HL-60 (cell line): ENCODE measurements around the gene DPH5.

Source experiments
- DNase-seq, 2 experiments: peaks; one replicate each; pipeline ENCODE4 v3.0.0-alpha.2; 2010 to 2020; ENCODE audit warnings: low read depth in 1 of 2, low spot score in 1 of 2
- H3K27ac ChIP-seq: fragments of 250-450 bp; sonication (Bioruptor Pico); replicated peaks from 2 replicates; pipeline ENCODE4 v1.5.1; 2020; ENCODE audit warnings: mild to moderate bottlenecking, moderate library complexity
- H3K27me3 ChIP-seq: fragments of 250-450 bp; sonication (Bioruptor Pico); 2 replicates; pipeline ENCODE4 v1.5.1; 2021; ENCODE audit warnings: mild to moderate bottlenecking, moderate library complexity; ENCODE audit not compliant: insufficient read depth, poor library complexity, severe bottlenecking
- H3K4me3 ChIP-seq: replicated peaks from 2 replicates; pipeline ENCODE4 v1.5.1; 2011; ENCODE audit warnings: mild to moderate bottlenecking, control low read depth, low read length; ENCODE audit not compliant: insufficient read depth
- GABPA ChIP-seq: IDR thresholded peaks from 2 replicates; pipeline ENCODE4 v1.6.1; 2012; ENCODE audit warnings: low read depth
- POLR2AphosphoS5 ChIP-seq: IDR thresholded peaks from 2 replicates; pipeline ENCODE4 v1.6.1; 2012; ENCODE audit warnings: low read depth
- SPI1 ChIP-seq: IDR thresholded peaks from 2 replicates; pipeline ENCODE4 v1.6.1; 2012; ENCODE audit warnings: low read depth, mild to moderate bottlenecking, borderline replicate concordance
- TF ChIP-seq, protein P1 (sequence below): IDR thresholded peaks from one replicate; pipeline ENCODE4 v1.5.1; 2011; ENCODE audit warnings: low read length, control low read depth, inconsistent platforms; ENCODE audit not compliant: insufficient read depth
- TF ChIP-seq, protein P2 (sequence below): IDR thresholded peaks from 2 replicates; pipeline ENCODE4 v1.6.1; 2012; ENCODE audit warnings: low read depth; ENCODE audit not compliant: insufficient replicate concordance

DPH5 gene

DNA sequence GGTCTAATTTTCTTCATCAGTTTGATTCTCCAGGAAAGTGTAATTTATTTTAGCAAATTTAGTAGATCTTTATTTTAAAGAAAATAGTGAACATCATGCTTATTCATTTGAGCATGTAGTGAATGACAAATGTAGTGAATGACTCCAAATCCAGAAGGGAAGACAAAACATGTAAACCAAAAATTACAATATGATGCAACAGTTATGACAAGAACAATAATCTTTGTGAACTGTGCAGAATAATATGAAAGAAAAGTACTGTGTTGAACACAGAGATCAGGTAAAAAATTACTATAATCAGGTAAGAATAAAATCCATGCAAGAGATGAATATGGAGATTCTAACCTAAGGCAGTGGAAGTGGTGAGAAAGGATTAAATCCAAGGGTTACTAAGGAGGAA, 30.0 kb upstream of the DPH5 start:
- no peak for TF ChIP-seq GABPA
- no peak for TF ChIP-seq POLR2AphosphoS5
- TF ChIP-seq SPI1: no peak
- TF ChIP-seq, protein P1, sequence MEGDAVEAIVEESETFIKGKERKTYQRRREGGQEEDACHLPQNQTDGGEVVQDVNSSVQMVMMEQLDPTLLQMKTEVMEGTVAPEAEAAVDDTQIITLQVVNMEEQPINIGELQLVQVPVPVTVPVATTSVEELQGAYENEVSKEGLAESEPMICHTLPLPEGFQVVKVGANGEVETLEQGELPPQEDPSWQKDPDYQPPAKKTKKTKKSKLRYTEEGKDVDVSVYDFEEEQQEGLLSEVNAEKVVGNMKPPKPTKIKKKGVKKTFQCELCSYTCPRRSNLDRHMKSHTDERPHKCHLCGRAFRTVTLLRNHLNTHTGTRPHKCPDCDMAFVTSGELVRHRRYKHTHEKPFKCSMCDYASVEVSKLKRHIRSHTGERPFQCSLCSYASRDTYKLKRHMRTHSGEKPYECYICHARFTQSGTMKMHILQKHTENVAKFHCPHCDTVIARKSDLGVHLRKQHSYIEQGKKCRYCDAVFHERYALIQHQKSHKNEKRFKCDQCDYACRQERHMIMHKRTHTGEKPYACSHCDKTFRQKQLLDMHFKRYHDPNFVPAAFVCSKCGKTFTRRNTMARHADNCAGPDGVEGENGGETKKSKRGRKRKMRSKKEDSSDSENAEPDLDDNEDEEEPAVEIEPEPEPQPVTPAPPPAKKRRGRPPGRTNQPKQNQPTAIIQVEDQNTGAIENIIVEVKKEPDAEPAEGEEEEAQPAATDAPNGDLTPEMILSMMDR: no peak
- TF ChIP-seq, protein P2, sequence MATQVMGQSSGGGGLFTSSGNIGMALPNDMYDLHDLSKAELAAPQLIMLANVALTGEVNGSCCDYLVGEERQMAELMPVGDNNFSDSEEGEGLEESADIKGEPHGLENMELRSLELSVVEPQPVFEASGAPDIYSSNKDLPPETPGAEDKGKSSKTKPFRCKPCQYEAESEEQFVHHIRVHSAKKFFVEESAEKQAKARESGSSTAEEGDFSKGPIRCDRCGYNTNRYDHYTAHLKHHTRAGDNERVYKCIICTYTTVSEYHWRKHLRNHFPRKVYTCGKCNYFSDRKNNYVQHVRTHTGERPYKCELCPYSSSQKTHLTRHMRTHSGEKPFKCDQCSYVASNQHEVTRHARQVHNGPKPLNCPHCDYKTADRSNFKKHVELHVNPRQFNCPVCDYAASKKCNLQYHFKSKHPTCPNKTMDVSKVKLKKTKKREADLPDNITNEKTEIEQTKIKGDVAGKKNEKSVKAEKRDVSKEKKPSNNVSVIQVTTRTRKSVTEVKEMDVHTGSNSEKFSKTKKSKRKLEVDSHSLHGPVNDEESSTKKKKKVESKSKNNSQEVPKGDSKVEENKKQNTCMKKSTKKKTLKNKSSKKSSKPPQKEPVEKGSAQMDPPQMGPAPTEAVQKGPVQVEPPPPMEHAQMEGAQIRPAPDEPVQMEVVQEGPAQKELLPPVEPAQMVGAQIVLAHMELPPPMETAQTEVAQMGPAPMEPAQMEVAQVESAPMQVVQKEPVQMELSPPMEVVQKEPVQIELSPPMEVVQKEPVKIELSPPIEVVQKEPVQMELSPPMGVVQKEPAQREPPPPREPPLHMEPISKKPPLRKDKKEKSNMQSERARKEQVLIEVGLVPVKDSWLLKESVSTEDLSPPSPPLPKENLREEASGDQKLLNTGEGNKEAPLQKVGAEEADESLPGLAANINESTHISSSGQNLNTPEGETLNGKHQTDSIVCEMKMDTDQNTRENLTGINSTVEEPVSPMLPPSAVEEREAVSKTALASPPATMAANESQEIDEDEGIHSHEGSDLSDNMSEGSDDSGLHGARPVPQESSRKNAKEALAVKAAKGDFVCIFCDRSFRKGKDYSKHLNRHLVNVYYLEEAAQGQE: no peak
- no peak for DNase-seq
- no peaks in the 10 kb centered on the region for H3K27me3 ChIP-seq

DNA sequence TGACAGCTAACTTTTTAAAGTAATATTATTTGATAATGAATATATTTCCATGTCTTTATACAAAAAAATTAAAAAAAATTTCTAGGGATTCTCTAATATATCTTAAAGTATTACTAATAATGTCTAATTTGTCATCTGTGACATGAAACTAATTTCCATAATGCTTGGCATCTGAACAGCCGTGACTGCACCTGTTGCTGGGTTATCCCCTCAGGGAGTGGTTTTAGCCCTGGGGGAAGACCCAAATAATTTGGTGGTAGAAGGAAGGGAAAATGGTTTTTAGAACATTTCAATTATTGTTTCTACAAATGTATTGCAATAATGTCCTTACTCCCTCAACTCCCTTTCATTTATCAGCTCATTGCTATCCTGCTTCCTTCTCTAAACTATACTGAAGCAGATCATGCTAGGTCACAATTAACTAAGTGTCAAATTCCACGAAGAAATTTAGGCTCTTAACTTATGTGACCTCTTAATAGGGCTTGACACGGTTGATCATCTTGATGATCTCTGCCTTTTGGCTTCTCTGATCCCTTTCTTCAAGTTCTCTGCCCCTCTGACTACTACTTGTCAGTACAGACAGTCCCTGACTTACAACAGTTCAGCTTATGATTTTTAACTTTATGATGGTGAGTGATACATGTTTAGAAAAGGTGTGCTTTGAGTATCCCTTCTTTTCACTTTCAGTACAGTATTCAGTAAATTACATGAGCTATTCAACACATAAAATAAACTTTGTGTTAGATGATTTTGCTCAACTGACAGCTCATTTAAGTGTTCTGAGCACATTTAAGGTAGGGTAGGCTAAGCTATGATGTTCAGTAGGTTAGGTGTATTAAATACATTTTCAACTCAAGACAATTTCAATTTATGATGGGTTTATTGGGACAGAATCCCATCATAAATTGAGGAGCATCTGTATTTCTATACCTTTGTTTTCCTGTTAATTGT, 26.4 kb upstream of the DPH5 start:
- no peak overlapping the region for H3K4me3 ChIP-seq
- DNase-seq: no peak
- no peak overlapping the region for H3K27ac ChIP-seq
- TF ChIP-seq, protein P1: no peak
- TF ChIP-seq GABPA (no peak), SPI1 (no peak), POLR2AphosphoS5 (no peak)
- TF ChIP-seq, protein P2: no peak
- H3K27me3 ChIP-seq: no peaks in the 10 kb centered on the region

More for the DNA sequence above, 30.0 kb upstream of the DPH5 start:
- Histone ChIP-seq H3K27ac (no peak overlapping the region), H3K4me3 (no peak overlapping the region)

DNA sequence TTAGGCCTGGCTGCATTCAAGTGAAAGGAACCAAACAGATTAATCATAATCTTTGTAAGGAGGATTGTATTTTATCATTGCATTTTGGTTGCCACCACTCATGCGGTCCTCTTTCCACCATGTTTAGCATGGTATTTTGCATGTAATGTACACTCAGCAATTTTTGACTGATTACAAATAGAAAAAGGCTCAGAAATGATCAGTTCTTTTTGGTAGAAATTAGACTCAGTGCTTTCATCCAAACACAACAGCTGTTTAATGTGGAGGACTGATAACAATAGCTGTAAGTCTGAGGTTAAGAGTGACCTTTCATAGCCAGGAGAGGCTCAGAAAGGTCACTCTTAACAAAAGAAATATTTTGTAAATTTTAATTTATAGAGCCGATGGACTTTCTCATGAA, 25.3 kb upstream of the DPH5 start:
- Histone ChIP-seq H3K27me3 (no peaks in the 10 kb centered on the region), H3K4me3 (no peak overlapping the region), H3K27ac (no peak overlapping the region)
- DNase-seq: no peak
- TF ChIP-seq GABPA: no peak
- TF ChIP-seq, protein P2: no peak
- TF ChIP-seq POLR2AphosphoS5: no peak
- TF ChIP-seq, protein P1: no peak
